Suprapubic skin (tissue), 4 donors: ENCODE results near the gene CIB4. TPM values are rescaled to one million over a fixed set of nuclear protein-coding genes. Genes with fewer than 3 reads are reported as not detected.

ENCODE experiments used
- DNase-seq, 2 donors: peaks; one replicate each; pipeline ENCODE4 v3.0.0-alpha.2; 2019; ENCODE audit warnings: low spot score in 2 of 2
- H3K27ac ChIP-seq: fragments of 200-600 bp; sonication (generic); one replicate; pipeline ENCODE4 v1.5.1; 2019
- H3K27me3 ChIP-seq: fragments of 200-600 bp; sonication (generic); one replicate; pipeline ENCODE4 v1.5.1; 2019
- H3K36me3 ChIP-seq: fragments of 200-600 bp; sonication (generic); one replicate; pipeline ENCODE4 v1.5.1; 2019
- H3K4me1 ChIP-seq: fragments of 200-600 bp; sonication (generic); one replicate; pipeline ENCODE4 v1.5.1; 2019
- H3K4me3 ChIP-seq: fragments of 200-600 bp; sonication (generic); one replicate; pipeline ENCODE4 v1.5.1; 2019; ENCODE audit warnings: mild to moderate bottlenecking
- H3K9me3 ChIP-seq: fragments of 200-600 bp; sonication (generic); one replicate; pipeline ENCODE4 v1.5.1; 2019
- EP300 ChIP-seq: sonication (generic); formaldehyde crosslinking; IDR thresholded peaks from one replicate; pipeline ENCODE4 v1.6.1; 2017; ENCODE audit warnings: antibody characterized with exemption
- POLR2A ChIP-seq, 2 donors: fragments of 450-650 bp; IDR thresholded peaks; one replicate each; pipeline ENCODE4 v1.6.1; 2017; ENCODE audit warnings: antibody characterized with exemption in 2 of 2, mild to moderate bottlenecking in 2 of 2, moderate library complexity in 2 of 2
- POLR2AphosphoS5 ChIP-seq, 3 donors: sonication (generic); formaldehyde crosslinking; IDR thresholded peaks; one replicate each; pipeline ENCODE4 v1.6.1; 2017; ENCODE audit warnings: antibody characterized with exemption in 3 of 3
- WGBS: methylation state at CpG from one replicate; pipeline ENCODE4 v1.1.5; 2018; 5-methylcytosine and 5-hydroxymethylcytosine counted together
- total RNA-seq, 4 donors: library from RNA; depleted of rRNA; stranded (reverse); fragments of >200 nt; gene quantifications; one replicate each; pipeline ENCODE4 v1.1.0, GENCODE V29; 2016
- TF ChIP-seq, protein P1 (sequence below), 2 donors: fragments of 200-600 bp in 1 of 2; fragments of 450-650 bp in 1 of 2; sonication (generic) in 1 of 2; IDR thresholded peaks; one replicate each; pipeline ENCODE4 v1.5.1; 2016 to 2019; ENCODE audit warnings: antibody characterized with exemption in 2 of 2, mild to moderate bottlenecking in 1 of 2, moderate library complexity in 1 of 2

Gene CIB4
- total RNA-seq, 4 donors from 2014 or later = not detected

DNA sequence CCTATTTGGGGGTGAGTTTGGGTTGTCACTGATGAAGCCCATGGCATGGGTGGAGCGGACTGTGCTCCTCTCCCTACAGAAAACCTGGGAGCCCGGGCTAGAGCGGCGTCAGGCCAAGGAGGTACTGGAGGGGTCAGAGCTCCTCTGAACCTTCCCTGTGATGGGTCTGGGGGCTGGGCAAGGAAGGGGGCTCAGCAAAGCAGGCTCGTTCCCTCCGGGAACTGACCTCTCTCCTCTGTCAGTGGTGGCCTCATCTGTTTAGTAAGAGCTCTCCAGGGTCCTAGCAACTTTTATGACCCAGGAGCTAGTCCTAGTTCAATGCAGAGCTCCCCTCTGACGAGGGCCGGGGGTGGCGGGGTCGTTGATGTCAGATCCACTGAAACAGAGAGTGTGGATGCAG lies 100.9 kb downstream of the CIB4 start:
- Histone ChIP-seq H3K36me3 (no peaks in the 10 kb centered on the region), H3K27ac (no peak overlapping the region), H3K4me3 (no peak overlapping the region), H3K9me3 (no peaks in the 10 kb centered on the region), H3K4me1 (no peaks in the 10 kb centered on the region), H3K27me3 (peaks cover 12% of the 10 kb centered on the region)
- WGBS = 71% methylated on average over 7 of the region's 10 CpGs
- TF ChIP-seq POLR2AphosphoS5 (IDR thresholded peaks at IDR 0.05) (no peak), EP300 (no peak), POLR2A (IDR thresholded peaks at IDR 0.05) (no peak)
- TF ChIP-seq, protein P1, sequence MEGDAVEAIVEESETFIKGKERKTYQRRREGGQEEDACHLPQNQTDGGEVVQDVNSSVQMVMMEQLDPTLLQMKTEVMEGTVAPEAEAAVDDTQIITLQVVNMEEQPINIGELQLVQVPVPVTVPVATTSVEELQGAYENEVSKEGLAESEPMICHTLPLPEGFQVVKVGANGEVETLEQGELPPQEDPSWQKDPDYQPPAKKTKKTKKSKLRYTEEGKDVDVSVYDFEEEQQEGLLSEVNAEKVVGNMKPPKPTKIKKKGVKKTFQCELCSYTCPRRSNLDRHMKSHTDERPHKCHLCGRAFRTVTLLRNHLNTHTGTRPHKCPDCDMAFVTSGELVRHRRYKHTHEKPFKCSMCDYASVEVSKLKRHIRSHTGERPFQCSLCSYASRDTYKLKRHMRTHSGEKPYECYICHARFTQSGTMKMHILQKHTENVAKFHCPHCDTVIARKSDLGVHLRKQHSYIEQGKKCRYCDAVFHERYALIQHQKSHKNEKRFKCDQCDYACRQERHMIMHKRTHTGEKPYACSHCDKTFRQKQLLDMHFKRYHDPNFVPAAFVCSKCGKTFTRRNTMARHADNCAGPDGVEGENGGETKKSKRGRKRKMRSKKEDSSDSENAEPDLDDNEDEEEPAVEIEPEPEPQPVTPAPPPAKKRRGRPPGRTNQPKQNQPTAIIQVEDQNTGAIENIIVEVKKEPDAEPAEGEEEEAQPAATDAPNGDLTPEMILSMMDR (IDR thresholded peaks at IDR 0.05) = no peak
- peak in 1 of 2 donors; percentile 24 for DNase-seq

DNA sequence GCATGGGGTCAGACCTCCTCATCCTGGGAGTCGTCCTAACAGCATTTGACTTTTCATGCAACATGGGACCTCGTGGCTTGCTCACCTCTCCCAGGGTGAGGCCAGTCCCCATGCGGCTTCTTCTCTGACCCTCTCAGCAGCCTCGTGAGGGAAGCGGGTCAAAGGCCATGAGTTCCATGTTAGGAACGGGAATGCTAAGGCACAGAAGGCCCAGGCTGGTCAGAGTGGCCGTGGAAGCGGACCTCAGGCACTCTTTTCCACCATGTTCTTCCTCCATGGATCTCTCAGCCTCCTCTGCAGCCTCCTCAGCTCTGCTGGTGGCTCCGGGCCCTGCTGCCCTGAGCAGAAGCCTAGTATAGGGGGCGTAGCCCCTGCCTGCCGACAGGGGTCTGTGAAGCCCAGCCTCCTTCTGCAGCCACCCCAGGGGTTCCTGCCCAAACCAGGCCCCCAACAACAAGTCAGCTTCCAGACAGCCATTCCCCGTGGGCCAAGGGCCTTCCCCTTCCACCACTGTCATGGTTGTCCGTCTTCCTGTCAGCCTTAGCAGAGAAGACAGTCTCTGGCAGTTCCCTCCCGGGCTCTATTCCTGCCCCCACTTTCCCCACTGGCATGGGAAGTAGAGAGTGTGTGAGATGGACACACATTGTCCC lies 103.2 kb downstream of the CIB4 start:
- no peaks in the 10 kb centered on the region for H3K4me1 ChIP-seq
- DNase-seq = peak; percentile 45 to 74
- no peak overlapping the region for H3K4me3 ChIP-seq
- peaks cover 14% of the 10 kb centered on the region for H3K27me3 ChIP-seq
- no peaks in the 10 kb centered on the region for H3K9me3 ChIP-seq
- no peak overlapping the region for H3K27ac ChIP-seq
- TF ChIP-seq EP300 (no peak), POLR2A (IDR thresholded peaks at IDR 0.05) (no peak), POLR2AphosphoS5 (IDR thresholded peaks at IDR 0.05) (no peak)
- TF ChIP-seq, protein P1 (IDR thresholded peaks at IDR 0.05) = no peak
- H3K36me3 ChIP-seq = no peaks in the 10 kb centered on the region
- 78% methylated on average over 7 of the region's 14 CpGs for WGBS

DNA sequence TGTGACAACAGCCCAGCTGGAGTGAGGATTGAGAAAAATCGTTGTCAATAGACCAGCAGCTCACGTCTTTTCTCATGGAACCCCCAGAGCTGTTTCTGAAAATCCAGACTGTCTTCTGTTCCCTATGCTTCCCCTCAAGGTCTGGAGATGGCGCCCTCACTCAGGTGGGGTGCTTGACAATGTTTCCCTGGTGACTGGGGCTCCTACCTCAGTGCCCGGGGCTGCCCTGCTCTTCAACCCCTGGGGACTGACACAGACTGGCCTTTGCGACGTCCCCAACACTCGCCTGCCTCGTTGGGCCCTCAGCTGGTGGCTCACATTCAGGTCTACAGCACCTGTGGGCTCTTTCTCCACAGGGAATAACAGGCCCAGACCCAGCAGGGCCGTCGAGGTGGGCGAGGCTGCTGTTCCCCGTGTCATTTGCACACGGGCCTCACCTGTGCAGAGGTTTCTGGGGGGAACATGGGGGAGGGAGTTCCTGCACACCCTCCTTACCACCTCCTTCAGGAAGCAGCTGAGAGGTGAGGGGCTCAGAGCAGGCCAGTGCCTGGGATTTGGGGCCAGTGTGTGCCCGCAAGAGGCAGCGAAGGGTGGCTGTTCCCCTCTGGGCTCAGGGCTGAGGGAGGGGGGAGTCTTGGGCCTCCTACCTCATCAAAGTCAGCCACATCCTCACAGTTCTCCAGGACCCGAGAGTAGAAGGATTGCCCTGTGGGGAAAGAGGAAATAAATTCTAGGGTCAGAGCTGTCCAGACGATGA lies 103.9 kb downstream of the CIB4 start:
- WGBS = 81% methylated on average over 13 of the region's 17 CpGs
- no peaks in the 10 kb centered on the region for H3K36me3 ChIP-seq
- H3K9me3 ChIP-seq = no peaks in the 10 kb centered on the region
- H3K27ac ChIP-seq = no peak overlapping the region
- DNase-seq = peak; percentile 44 to 67
- TF ChIP-seq, protein P1 (IDR thresholded peaks at IDR 0.05) = no peak
- TF ChIP-seq POLR2A (IDR thresholded peaks at IDR 0.05) (no peak), EP300 (no peak), POLR2AphosphoS5 (IDR thresholded peaks at IDR 0.05) (no peak)
- H3K4me3 ChIP-seq = no peak overlapping the region
- peaks cover 10% of the 10 kb centered on the region for H3K27me3 ChIP-seq
- no peaks in the 10 kb centered on the region for H3K4me1 ChIP-seq

DNA sequence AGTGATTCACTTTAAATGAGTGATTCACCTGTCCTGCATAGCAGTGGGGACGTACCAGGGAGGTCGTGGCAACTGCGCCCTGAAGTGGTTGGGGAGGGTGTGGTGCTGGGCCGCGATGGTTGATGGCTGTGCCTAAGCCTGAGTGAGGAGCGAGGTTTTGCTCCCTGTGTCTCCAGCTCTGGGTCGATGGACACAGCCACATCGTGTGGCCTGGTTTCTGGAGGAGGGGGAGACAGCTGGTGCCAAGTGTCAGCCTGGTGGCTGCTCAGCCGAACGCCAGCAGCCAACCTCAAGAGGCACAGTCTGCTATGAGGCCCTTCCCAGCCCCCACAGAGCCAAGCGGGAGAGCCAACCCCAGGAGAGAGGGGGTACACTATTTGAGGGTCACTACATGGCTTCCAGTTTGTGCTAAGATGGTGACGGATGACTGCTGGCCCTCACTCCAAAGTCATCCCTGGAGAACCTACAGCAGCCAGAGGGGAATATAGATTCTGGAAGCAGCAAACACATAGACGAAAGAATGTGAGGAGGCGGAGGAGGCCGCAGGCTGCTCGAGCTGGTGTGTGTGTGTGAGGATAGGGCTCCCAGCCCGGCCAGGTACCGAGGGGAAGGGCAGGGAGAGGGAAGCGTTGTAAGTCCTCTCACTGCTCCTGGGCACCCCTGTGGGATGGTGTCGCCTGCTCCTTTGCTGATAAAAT lies 104.6 kb downstream of the CIB4 start:
- no peak for TF ChIP-seq POLR2AphosphoS5 (IDR thresholded peaks at IDR 0.05)
- TF ChIP-seq POLR2A (IDR thresholded peaks at IDR 0.05) = no peak
- TF ChIP-seq EP300 = no peak
- TF ChIP-seq, protein P1 (IDR thresholded peaks at IDR 0.05) = no peak
- no peaks in the 10 kb centered on the region for H3K9me3 ChIP-seq
- H3K27ac ChIP-seq = no peak overlapping the region
- 83% methylated on average over 18 of the region's 20 CpGs for WGBS
- peak; percentile 32 to 69 for DNase-seq
- no peaks in the 10 kb centered on the region for H3K4me1 ChIP-seq
- no peak overlapping the region for H3K4me3 ChIP-seq
- H3K27me3 ChIP-seq = peaks cover 7% of the 10 kb centered on the region
- no peaks in the 10 kb centered on the region for H3K36me3 ChIP-seq
